ENCODE data around the gene SLC52A1.
"Not testable (repeated sequence)": the region's sequence is repeated elsewhere in the genome, so short reads cannot be mapped to it uniquely, and the experiment has no call there.

SLC52A1 gene

DNA sequence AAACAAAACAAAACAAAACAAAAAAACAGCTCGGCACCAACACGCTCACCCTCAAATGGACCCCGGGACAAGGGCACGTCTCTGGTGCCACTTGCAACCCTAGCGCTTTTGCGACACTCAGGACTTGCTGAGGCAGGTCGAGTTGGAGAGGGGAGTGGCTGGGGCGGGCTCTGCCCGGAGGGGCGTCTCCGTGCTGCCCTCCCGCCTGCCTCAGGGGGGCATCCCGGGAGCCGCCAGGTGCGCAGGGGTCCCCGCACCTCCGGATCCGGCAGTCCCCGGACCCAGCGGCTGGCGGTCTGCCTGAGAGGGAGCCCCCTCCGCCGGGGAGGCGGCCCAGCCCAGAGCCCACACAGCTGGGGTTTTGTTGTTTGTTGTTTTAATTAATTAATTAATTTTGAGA, at the start of gene SLC52A1:
TSS of gene SLC52A1 (minus strand) at position 112 of the 400 bp plus-strand sequence. CDS start 820 bp downstream, outside the sequence.
- no peaks in the 10 kb centered on the region for H3K9me3 Mint-ChIP-seq
- H3K36me3 Mint-ChIP-seq (ENCODE audit: low read depth) = no peaks in the 10 kb centered on the region
- no peak within 1 kb of the TSS for H3K4me3 Mint-ChIP-seq
- H3K27me3 Mint-ChIP-seq = peaks cover 7% of the 10 kb centered on the region
- ATAC-seq = no peak
- no peak within 1 kb of the TSS for H3K27ac Mint-ChIP-seq
- peaks cover 17% of the 10 kb centered on the region for H3K4me1 Mint-ChIP-seq
- DNase-seq = no peak

DNA sequence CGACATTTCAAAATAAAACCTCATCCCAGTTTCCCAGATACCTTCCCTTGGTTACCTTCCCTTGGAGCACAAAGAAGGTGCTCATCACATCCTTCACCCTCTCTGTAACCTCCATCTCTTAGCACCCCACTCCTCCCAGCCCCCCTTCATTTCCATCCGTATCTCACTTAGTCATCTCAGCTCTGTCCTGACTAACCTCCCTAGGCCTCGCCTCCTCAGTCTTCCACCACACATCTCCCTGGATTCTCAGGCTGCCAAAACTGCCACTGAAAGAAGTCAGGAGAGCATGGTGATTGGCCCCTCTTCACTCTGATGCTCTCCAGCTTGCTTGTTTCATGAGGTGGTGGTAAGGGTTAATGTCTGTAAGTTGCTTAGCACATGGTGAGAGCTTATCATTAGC, 45.4 kb upstream of the SLC52A1 start:
- ATAC-seq (no peak), DNase-seq (no peak)
- peaks cover 30% of the 10 kb centered on the region for H3K4me1 Mint-ChIP-seq
- H3K4me3 Mint-ChIP-seq = no peak overlapping the region
- H3K27ac Mint-ChIP-seq = no peak overlapping the region
- H3K9me3 Mint-ChIP-seq = peaks cover 21% of the 10 kb centered on the region
- H3K27me3 Mint-ChIP-seq = no peaks in the 10 kb centered on the region
- peaks cover 43% of the 10 kb centered on the region for H3K36me3 Mint-ChIP-seq (ENCODE audit: low read depth)

DNA sequence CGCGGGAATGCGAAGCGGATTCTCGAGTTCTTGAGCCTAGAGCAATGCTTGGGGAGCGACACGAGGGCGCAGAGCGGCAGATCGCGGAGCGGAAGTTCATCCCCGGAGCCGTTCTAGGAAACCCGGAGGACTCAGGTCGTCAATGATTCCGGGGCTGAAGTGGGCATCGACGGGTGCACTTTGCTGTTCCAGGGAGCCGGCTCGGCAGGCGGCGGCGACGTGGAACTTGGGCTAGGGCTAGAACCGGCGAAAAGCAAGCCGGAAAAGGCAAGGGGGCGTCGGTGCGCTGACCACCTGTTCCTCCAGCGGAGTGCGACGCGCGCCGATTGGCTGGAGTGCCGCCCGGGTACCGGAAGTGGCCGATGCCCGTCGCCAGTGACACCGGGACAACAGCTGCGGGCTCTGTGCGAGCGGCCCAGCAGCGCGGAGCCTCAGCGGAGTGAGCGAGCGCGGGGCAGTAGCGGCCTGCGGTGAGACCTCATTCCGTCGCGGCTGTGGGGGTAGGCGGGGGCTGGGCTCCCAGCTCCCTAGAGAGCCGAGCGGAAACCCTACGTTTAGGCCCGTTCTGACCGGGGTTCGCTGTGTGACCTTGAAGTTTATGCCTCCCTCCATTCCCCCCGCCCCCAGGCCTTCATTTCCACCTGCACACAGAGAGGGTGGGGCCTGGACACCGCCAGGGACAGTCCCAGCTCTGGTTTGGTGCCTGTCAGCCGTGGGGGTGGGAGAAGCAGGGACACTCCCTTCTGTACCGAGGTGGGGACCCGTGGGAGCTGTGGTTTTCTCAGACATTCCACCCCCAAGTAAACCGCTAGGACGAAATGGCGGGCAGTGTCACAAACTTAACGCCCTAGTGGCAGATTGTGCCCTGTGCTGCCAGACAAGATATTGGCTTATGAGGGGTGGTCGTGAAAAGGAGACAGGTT, 43.1 kb upstream of the SLC52A1 start, which contains the start of gene ZFP3:
TSS of gene ZFP3 (plus strand) at position 362 of the 923 bp plus-strand sequence. CDS start 13,038 bp downstream, outside the sequence.
- Mint-ChIP-seq H3K27me3 (no peaks in the 10 kb centered on the region), H3K4me3 (peak within 1 kb of the TSS; percentile 80), H3K9me3 (peaks cover 12% of the 10 kb centered on the region), H3K36me3 (ENCODE audit: low read depth) (peaks cover 29% of the 10 kb centered on the region), H3K4me1 (peaks cover 30% of the 10 kb centered on the region), H3K27ac (peak within 1 kb of the TSS; percentile 90)
- DNase-seq = peak; percentile 78
- peak; percentile 91 for ATAC-seq

DNA sequence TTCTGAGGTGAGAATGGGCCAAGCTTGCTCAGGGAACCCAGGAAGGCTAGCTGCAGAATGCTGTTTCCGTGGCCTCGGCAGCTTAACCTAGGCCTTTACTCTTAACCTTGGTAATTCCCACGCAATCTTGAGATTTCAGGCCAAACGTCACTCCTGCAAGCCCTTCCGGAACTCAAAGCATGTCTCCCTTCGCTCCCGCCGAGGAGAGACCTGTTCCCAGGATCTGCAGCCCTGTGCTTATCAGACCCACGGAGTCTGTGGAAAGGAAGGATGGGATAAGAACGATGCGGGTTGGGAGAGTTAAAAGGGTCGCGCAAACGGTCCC, 42.5 kb upstream of the SLC52A1 start:
- Mint-ChIP-seq H3K27ac (peak overlapping the region; percentile 90), H3K27me3 (no peaks in the 10 kb centered on the region), H3K4me3 (peak overlapping the region; percentile 80), H3K4me1 (peaks cover 30% of the 10 kb centered on the region), H3K36me3 (ENCODE audit: low read depth) (peaks cover 24% of the 10 kb centered on the region), H3K9me3 (peaks cover 9% of the 10 kb centered on the region)
- ATAC-seq (no peak), DNase-seq (no peak)

DNA sequence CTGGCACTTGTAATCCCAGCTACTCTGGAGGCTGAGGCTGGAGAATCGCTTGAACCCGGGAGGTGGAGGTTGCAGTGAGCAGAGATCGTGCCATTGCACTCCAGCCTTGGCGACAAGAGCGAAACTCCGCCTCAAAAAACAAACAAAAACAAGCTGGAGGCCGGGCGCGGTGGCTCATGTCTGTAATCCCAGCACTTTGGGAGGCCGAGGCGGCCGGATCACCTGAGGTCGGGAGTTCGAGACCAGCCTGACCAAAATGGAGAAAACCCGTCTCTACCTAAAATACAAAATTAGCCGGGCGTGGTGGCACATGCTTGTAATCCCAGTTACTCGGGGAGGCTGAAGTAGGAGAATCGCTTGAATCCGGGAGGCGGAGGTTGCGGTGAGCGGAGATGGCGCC, 42.0 kb upstream of the SLC52A1 start:
- not testable (repeated sequence) for H3K9me3 Mint-ChIP-seq, ATAC-seq, DNase-seq, H3K27me3 Mint-ChIP-seq
- H3K4me1 Mint-ChIP-seq = peaks cover 30% of the 10 kb centered on the region
- H3K36me3 Mint-ChIP-seq (ENCODE audit: low read depth) = peaks cover 21% of the 10 kb centered on the region
- H3K27ac Mint-ChIP-seq = peak overlapping the region; percentile 90
- peak overlapping the region; percentile 80 for H3K4me3 Mint-ChIP-seq

DNA sequence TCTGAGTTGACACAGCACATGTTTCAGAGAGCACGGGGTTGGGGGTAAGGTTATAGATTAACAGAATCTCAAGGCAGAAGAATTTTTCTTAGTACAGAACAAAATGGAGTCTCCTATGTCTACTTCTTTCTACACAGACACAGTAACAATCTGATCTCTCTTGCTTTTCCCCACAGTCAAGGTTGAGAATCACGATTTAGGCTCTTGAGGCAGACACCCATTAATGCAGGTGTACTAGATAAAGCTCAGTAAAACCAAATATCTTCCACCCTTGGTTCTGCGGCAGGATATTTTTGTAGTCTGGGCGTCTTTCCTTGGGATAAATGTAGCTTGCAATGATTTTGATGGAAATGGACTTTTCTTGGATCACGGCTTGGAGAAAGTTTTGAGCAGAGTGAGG, 40.2 kb upstream of the SLC52A1 start:
- DNase-seq, H3K9me3 Mint-ChIP-seq: not testable (repeated sequence)
- H3K4me1 Mint-ChIP-seq = peaks cover 26% of the 10 kb centered on the region

DNA sequence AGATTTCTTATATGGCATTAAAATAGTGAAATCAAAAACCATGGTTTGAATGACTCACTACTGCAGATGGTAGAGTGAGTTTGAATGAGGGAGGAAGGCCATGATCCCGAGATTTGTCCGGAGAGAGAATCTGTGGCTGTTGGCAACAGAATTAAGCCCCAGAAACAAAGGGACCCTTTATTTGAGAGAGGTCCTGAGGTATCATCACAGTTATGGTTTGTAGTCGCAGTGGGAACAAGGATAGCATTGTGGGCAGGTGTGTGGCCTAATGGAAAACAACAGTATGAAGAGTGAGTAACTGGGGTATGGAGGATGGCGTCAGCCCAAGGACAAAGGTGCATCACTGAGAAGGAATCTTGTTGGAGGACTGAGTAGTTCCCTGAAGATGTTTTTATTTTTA, 34.5 kb upstream of the SLC52A1 start:
- DNase-seq (no peak), ATAC-seq (no peak)
- Mint-ChIP-seq H3K4me3 (no peak overlapping the region), H3K36me3 (ENCODE audit: low read depth) (no peaks in the 10 kb centered on the region), H3K9me3 (no peaks in the 10 kb centered on the region), H3K27me3 (no peaks in the 10 kb centered on the region), H3K4me1 (no peaks in the 10 kb centered on the region), H3K27ac (no peak overlapping the region)

More for the DNA sequence above, 40.2 kb upstream of the SLC52A1 start:
- H3K27ac Mint-ChIP-seq, ATAC-seq, H3K4me3 Mint-ChIP-seq, H3K27me3 Mint-ChIP-seq: not testable (repeated sequence)
- peaks cover 11% of the 10 kb centered on the region for H3K36me3 Mint-ChIP-seq (ENCODE audit: low read depth)

DNA sequence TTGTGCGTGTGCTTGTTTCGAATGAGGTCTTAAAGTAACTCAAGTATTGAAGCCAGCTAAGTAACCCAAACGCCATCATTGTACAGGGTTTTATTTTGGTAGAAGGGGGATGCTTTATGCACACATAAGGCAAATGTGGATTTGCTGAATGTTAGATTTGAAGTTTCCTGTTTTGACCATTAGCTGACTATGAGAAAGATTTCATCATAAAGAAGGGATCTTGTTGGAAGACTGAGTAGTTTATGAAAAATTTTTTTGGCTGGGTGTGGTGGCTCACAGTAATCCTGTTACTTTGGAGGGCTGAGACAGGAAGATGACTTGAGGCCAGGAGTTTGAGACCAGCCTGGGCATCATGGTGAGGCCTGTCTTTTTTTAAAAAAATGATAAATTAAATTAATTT, 33.0 kb upstream of the SLC52A1 start:
- ATAC-seq = no peak
- H3K27me3 Mint-ChIP-seq = no peaks in the 10 kb centered on the region
- H3K4me1 Mint-ChIP-seq = no peaks in the 10 kb centered on the region
- no peak overlapping the region for H3K4me3 Mint-ChIP-seq
- no peaks in the 10 kb centered on the region for H3K36me3 Mint-ChIP-seq (ENCODE audit: low read depth)
- H3K9me3 Mint-ChIP-seq = no peaks in the 10 kb centered on the region
- no peak for DNase-seq
- H3K27ac Mint-ChIP-seq = no peak overlapping the region

DNA sequence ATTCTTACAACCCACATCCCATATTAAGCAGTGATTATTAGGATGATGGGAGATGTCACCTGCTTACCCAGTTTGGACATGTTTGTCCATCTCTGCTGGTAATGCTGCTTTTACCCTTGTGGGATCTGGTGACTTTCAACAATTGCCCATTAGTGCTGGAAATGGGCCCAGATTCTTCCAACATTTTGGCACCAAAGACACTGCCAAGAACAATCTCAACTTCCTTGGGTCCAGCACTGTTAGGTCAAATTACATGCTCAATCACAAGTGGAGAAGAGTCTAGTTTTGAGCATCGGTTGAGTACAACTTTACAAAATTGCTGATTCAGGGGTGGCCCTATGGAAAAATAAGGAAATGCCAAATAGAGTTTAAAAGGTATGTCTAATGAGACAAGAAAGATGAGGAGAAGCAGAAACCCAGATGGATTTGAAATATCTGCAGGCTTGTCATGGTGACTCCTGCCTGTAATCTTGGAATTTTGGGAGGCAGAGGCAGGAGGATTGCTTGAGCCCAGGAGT, 30.1 kb upstream of the SLC52A1 start:
- no peak overlapping the region for H3K27ac Mint-ChIP-seq
- no peak for ATAC-seq
- no peaks in the 10 kb centered on the region for H3K36me3 Mint-ChIP-seq (ENCODE audit: low read depth)
- H3K4me3 Mint-ChIP-seq = no peak overlapping the region
- no peak for DNase-seq
- no peaks in the 10 kb centered on the region for H3K27me3 Mint-ChIP-seq
- H3K4me1 Mint-ChIP-seq = no peaks in the 10 kb centered on the region
- no peaks in the 10 kb centered on the region for H3K9me3 Mint-ChIP-seq

DNA sequence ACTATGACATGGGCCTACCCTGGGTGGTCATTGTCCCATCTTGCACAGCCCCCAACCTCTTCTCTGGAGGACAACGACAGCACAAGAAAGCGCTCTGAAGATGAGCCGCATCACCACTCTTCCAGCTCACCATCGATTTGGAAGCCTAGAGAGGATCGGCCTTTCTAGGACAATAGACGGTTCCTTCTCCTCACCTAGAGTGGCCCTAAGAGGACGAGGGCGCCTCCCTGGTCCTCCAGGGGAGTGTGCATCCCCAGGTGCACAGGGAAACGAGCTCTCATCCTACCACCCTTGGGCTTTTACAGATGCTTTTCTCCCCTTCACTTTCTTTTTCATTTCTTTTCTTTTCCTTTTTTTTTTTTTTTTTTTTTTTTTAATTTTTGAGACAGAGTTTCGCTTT, 20.3 kb upstream of the SLC52A1 start:
- ATAC-seq (no peak), DNase-seq (no peak)
- Mint-ChIP-seq H3K27ac (no peak overlapping the region), H3K27me3 (no peaks in the 10 kb centered on the region), H3K4me3 (no peak overlapping the region), H3K9me3 (no peaks in the 10 kb centered on the region), H3K4me1 (no peaks in the 10 kb centered on the region), H3K36me3 (ENCODE audit: low read depth) (no peaks in the 10 kb centered on the region)

DNA sequence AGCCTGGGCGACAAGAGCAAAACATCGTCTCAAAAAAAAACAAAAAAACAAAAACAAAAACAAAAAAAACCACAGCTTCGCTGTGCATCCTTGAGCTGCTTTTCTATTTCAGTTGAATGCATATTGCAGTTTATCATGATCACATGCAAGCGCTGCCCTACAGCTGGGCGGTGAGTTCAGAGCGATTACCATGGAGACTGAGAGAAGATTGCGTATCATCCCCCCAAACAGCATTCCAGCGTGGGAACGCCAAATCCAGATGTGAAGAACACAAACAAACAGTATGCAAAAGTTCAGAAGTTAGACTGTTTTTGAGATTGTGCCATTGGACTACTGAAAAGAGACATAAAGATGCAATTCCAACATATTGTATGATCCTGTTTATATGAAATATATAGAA, 15.1 kb upstream of the SLC52A1 start:
- DNase-seq (no peak), ATAC-seq (no peak)
- Mint-ChIP-seq H3K36me3 (ENCODE audit: low read depth) (no peaks in the 10 kb centered on the region), H3K27ac (no peak overlapping the region), H3K4me1 (peaks cover 26% of the 10 kb centered on the region), H3K4me3 (no peak overlapping the region), H3K9me3 (no peaks in the 10 kb centered on the region), H3K27me3 (no peaks in the 10 kb centered on the region)

DNA sequence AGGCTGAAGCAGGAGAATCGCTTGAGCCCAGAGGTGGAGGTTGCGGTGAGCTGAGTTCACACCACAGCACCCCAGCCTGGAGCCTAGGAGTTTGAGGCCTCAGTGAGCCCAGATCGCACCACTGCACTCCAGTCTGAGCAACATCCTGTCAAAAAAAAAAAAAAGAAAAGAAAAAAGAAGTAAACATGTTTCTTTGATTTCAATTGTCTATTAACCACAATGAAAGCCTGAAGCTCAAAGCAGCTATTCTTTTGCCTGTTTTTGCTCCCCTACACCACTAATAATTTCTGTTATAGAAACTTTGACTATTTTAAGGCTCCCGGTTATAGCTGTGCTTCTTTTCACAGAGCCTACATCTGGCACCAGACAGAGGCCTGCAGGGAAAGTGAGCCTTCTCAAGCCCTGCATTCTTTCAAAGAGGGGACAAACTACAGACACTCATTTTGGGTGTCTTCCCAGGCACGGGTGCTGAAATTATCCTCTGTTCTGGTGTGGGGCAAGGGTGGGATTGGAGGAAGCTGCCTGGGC, 14.2 kb upstream of the SLC52A1 start:
- peaks cover 26% of the 10 kb centered on the region for H3K4me1 Mint-ChIP-seq
- ATAC-seq (peak; percentile 66), DNase-seq (no peak)
- no peaks in the 10 kb centered on the region for H3K9me3 Mint-ChIP-seq
- no peak overlapping the region for H3K27ac Mint-ChIP-seq
- no peak overlapping the region for H3K4me3 Mint-ChIP-seq
- no peaks in the 10 kb centered on the region for H3K27me3 Mint-ChIP-seq
- no peaks in the 10 kb centered on the region for H3K36me3 Mint-ChIP-seq (ENCODE audit: low read depth)

DNA sequence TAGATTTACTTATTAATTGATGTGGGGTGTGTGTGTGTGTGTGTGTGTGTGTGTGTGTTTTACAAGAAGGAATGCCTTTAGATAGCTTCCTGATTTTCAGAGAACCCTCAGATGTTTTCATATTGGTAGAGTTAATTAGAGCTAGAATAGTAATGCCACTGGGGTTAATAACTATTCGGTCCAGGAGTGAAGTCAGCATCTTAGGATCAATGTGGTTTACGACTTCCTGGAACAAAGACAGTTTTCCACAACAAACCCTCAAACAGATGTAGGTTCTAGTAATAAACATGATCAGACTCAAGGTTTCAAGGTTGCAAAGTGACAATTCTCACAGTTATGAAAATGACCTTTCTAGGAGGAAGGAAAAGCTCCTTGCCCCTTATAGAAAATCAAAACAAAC, 12.2 kb upstream of the SLC52A1 start:
- no peak overlapping the region for H3K4me3 Mint-ChIP-seq
- no peak overlapping the region for H3K27ac Mint-ChIP-seq
- H3K4me1 Mint-ChIP-seq = peaks cover 30% of the 10 kb centered on the region

DNA sequence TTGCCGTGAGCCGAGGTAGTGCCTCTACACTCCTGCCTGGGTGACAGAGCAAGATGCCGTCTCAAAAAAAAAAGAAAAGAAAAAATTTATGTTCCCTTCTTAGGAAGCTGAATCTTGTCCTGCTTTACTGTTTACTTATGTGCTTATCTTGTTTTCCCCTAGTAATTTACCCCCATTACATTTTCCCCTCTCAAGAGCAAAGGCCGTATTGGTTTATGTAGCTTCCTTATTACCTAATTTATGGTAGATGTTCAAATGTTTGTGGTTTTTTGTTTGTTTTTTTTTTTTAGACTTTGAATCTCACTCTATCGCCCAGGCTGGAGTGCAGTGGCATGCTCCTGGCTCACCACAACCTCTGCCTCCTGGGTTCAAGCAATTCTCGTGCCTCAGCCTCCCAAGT, 10.3 kb upstream of the SLC52A1 start:
- H3K27ac Mint-ChIP-seq = no peak overlapping the region
- H3K9me3 Mint-ChIP-seq = no peaks in the 10 kb centered on the region
- H3K4me1 Mint-ChIP-seq = peaks cover 34% of the 10 kb centered on the region
- H3K36me3 Mint-ChIP-seq (ENCODE audit: low read depth) = no peaks in the 10 kb centered on the region
- H3K27me3 Mint-ChIP-seq = no peaks in the 10 kb centered on the region
- DNase-seq (no peak), ATAC-seq (no peak)
- no peak overlapping the region for H3K4me3 Mint-ChIP-seq

More for the DNA sequence above, 12.2 kb upstream of the SLC52A1 start:
- Mint-ChIP-seq H3K27me3 (no peaks in the 10 kb centered on the region), H3K36me3 (ENCODE audit: low read depth) (no peaks in the 10 kb centered on the region), H3K9me3 (no peaks in the 10 kb centered on the region)
- DNase-seq (no peak), ATAC-seq (no peak)

DNA sequence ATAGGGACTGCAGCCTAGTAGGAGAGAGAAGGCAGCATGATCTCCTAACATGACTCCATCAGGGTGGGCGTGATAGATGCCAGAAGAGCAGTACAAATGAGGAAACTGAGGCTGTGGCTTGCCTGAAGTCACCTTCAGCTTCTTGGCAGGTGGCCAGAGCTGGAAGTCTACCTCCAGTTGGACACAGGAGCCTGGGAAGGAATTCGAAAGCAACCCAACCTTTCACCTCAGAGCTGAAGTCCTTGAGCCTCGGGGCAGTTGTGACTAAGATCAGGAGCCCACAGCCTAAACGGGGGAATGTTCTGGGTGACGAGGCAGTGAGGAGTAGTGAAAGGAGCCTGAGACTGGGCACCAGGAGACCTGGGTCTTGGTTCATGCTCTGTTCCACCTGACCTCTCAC, 9.4 kb upstream of the SLC52A1 start:
- Mint-ChIP-seq H3K36me3 (ENCODE audit: low read depth) (no peaks in the 10 kb centered on the region), H3K27me3 (no peaks in the 10 kb centered on the region), H3K27ac (no peak overlapping the region), H3K9me3 (no peaks in the 10 kb centered on the region), H3K4me1 (peaks cover 31% of the 10 kb centered on the region), H3K4me3 (no peak overlapping the region)
- ATAC-seq (no peak), DNase-seq (no peak)

All from activated naive CD8-positive, alpha-beta T cell treated with anti-CD3 and anti-CD28 coated beads, Interleukin-2, amount 50 U/mL, for 24 hours (primary cell).